ENCODE data around the gene ZSWIM1.
"Not testable (repeated sequence)": the region's sequence is repeated elsewhere in the genome, so short reads cannot be mapped to it uniquely, and the experiment has no call there.

The ZSWIM1 gene

GRCh38 chr20:45927071-45927878, 46.2 kb downstream of the ZSWIM1 start:
- no peaks in the 10 kb centered on the region for H3K4me1 ChIP-seq (ENCODE audit: control insufficient read depth in 1 of 2, insufficient read depth in 1 of 2, low read depth in 1 of 2, low read length in 1 of 2)
- H3K27me3 ChIP-seq, result peaks cover 14% of the 10 kb centered on the region
- no peak overlapping the region for H3K4me3 ChIP-seq (ENCODE audit: low read depth in 1 of 2, low read length in 1 of 2)
- H3K9me3 ChIP-seq, result no peaks in the 10 kb centered on the region
- H3K36me3 ChIP-seq, result no peaks in the 10 kb centered on the region
- no peak overlapping the region for H3K27ac ChIP-seq
- TF ChIP-seq, protein P1, sequence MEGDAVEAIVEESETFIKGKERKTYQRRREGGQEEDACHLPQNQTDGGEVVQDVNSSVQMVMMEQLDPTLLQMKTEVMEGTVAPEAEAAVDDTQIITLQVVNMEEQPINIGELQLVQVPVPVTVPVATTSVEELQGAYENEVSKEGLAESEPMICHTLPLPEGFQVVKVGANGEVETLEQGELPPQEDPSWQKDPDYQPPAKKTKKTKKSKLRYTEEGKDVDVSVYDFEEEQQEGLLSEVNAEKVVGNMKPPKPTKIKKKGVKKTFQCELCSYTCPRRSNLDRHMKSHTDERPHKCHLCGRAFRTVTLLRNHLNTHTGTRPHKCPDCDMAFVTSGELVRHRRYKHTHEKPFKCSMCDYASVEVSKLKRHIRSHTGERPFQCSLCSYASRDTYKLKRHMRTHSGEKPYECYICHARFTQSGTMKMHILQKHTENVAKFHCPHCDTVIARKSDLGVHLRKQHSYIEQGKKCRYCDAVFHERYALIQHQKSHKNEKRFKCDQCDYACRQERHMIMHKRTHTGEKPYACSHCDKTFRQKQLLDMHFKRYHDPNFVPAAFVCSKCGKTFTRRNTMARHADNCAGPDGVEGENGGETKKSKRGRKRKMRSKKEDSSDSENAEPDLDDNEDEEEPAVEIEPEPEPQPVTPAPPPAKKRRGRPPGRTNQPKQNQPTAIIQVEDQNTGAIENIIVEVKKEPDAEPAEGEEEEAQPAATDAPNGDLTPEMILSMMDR (IDR thresholded peaks at IDR 0.05), result no peak

- H3K27ac ChIP-seq; H3K27me3 ChIP-seq; H3K4me3 ChIP-seq (ENCODE audit: low read depth in 1 of 2, low read length in 1 of 2); H3K9me3 ChIP-seq; H3K36me3 ChIP-seq: not testable (repeated sequence)
- peaks cover 17 to 18% of the 10 kb centered on the region in 2 experiments for H3K4me1 ChIP-seq (ENCODE audit: control insufficient read depth in 1 of 2, insufficient read depth in 1 of 2, low read depth in 1 of 2, low read length in 1 of 2)
These were observed 50.7 kb downstream of the ZSWIM1 start for GRCh38 chr20:45931680-45932079.

DNA sequence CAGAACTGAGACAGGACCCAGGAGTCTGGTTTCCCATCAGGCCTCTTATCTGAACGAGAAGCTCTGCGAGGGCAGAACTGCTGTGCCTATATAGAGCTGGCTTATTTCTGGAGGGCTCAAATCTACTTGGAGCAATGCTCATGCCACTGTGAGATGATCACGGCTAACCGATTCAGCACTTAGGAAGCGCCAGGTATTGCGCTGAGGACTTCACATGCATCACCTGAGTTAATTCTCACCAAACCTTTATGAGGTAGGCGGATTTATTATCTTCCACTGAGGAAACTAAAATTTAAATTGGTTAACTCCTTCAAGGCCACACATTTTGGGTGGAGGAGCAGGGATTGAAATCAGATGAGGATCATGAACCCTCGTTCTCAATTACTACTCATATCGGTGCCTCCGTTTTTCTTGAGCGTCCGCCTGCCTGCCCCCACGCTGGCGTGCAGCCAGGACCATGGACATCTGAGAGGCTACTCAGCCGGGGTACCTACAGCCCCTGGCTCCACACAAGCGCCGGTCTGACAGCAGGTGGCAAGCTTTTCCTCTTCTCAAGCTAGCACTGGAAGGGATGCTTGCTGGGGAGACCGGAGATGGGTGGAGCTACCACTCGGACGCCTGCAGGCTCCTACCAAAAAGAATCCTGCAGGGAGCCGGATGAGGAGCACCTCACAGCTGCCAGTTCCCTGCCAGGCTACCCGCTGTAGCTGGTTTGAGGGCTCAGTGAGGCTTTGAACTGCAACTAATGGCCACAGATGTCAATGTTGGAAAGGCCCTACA, 52.4 kb downstream of the ZSWIM1 start:
- Histone ChIP-seq H3K4me1 (ENCODE audit: control insufficient read depth in 1 of 2, insufficient read depth in 1 of 2, low read depth in 1 of 2, low read length in 1 of 2) (peaks cover 17 to 18% of the 10 kb centered on the region in 2 experiments), H3K27ac (peak overlapping the region; percentile 99), H3K4me3 (ENCODE audit: low read depth in 1 of 2, low read length in 1 of 2) (peak overlapping the region; percentile 90 to 100), H3K36me3 (peaks cover 19% of the 10 kb centered on the region), H3K27me3 (no peaks in the 10 kb centered on the region), H3K9me3 (no peaks in the 10 kb centered on the region)
- TF ChIP-seq, protein P1 (IDR thresholded peaks at IDR 0.05), result peak; percentile 9

DNA sequence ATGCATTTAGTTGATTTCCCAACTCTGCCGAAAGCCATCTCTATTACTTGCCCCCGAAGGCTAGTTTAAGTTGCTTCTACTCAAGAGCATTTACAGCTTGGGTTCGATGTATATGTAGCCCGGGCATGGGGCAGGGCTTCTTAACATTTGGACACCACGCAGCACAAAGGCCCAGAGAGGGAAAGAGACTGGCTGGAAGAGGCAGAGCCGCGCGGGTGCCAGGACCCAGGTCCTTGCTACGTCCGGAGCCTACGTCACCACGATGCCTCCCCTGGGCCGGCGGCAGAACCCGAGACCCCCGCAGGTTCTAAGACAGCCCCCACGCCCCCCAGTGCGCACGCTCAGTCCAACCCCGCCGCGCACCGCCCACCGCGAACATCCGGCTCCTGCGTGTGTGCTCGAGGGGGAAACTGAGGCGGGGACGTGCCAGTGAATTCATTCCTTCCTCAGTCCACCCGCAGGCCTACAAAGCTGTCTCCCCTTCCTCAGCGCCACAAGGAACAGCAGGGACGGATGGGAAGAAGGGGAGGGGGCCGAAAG, 53.1 kb downstream of the ZSWIM1 start:
- peak overlapping the region; percentile 99 for H3K27ac ChIP-seq
- H3K4me1 ChIP-seq (ENCODE audit: control insufficient read depth in 1 of 2, insufficient read depth in 1 of 2, low read depth in 1 of 2, low read length in 1 of 2), result peaks cover 17 to 18% of the 10 kb centered on the region in 2 experiments
- peaks cover 26% of the 10 kb centered on the region for H3K36me3 ChIP-seq
- peak overlapping the region; percentile 90 to 100 for H3K4me3 ChIP-seq (ENCODE audit: low read depth in 1 of 2, low read length in 1 of 2)
- no peaks in the 10 kb centered on the region for H3K9me3 ChIP-seq
- TF ChIP-seq, protein P1 (IDR thresholded peaks at IDR 0.05), result no peak
- no peaks in the 10 kb centered on the region for H3K27me3 ChIP-seq
